Kidney (tissue), 14 donors: ENCODE results near the gene SLC35F6. TPM values are rescaled to one million over a fixed set of nuclear protein-coding genes. Genes with fewer than 3 reads are reported as not detected.
A peak's percentile ranks its signal among the peaks of the same experiment; 100 is the strongest.

Source experiments
- DNase-seq, 5 donors: peaks; one replicate each; pipeline ENCODE4 v3.0.0-alpha.2; 2013 to 2020
- FAIRE-seq: peaks from 2 replicates; lab custom pipeline; 2012; peaks lifted over from hg19 to GRCh38; lab: Jason Lieb, UNC
- H3K27ac ChIP-seq, 2 donors: one replicate each; pipeline ENCODE4 v1.7.0; 2013; ENCODE audit warnings: low read depth in 2 of 2, low read length in 2 of 2, inconsistent platforms in 1 of 2
- H3K27me3 ChIP-seq: one replicate; pipeline ENCODE4 v1.7.1; 2013; ENCODE audit warnings: low read length, inconsistent platforms; ENCODE audit not compliant: control insufficient read depth, insufficient read depth
- H3K36me3 ChIP-seq, 3 donors: one replicate each; pipeline versions ENCODE4 v1.7.0 to v1.7.1; 2013; ENCODE audit warnings: low read length in 3 of 3, control low read depth in 1 of 3, inconsistent platforms in 1 of 3; ENCODE audit not compliant: insufficient read depth in 3 of 3, control insufficient read depth in 2 of 3
- H3K4me1 ChIP-seq, 3 donors: one replicate each; pipeline versions ENCODE4 v1.7.0 to v1.7.1; 2013; ENCODE audit warnings: low read length in 3 of 3, inconsistent platforms in 1 of 3, low read depth in 1 of 3; ENCODE audit not compliant: control insufficient read depth in 2 of 3, insufficient read depth in 2 of 3
- H3K4me3 ChIP-seq, 3 donors: one replicate each; pipeline versions ENCODE4 v1.7.0 to v1.8.1; 2013; ENCODE audit warnings: low read length in 3 of 3, control low read depth in 1 of 3, inconsistent platforms in 1 of 3
- H3K9ac ChIP-seq, 3 donors: one replicate each; pipeline versions ENCODE4 v1.7.0 to v1.7.1; 2013; ENCODE audit warnings: low read length in 3 of 3, control low read depth in 1 of 3, inconsistent platforms in 1 of 3
- H3K9me3 ChIP-seq, 3 donors: one replicate each; pipeline versions ENCODE4 v1.7.0 to v1.7.1; 2013; ENCODE audit warnings: low read length in 3 of 3, control low read depth in 1 of 3, inconsistent platforms in 1 of 3; ENCODE audit not compliant: control insufficient read depth in 2 of 3, insufficient read depth in 1 of 3
- CTCF ChIP-seq: IDR thresholded peaks from 3 replicates; pipeline ENCODE4 v1.5.1; 2012; ENCODE audit warnings: mild to moderate bottlenecking, moderate library complexity, borderline replicate concordance; ENCODE audit not compliant: insufficient read depth; ENCODE audit errors: extremely low read depth
- intact Hi-C: fragments of 100-400 bp; cut with DNase I; formaldehyde crosslinking; loops from one replicate; pipeline ENCODE4 v1.11.1; 2022
- polyA plus RNA-seq: library from polyadenylated mRNA; stranded (reverse); fragments of 350-450 nt; fragmentation: Illumina TruSeq; extraction: RNeasy Lipid Tissue Mini Kit (QIAGEN cat#74804); gene quantifications from one replicate; pipeline ENCODE4 v1.2.3, GENCODE V29; 2014; ENCODE audit warnings: low read depth, low replicate concordance; ENCODE audit not compliant: insufficient read depth
- total RNA-seq: library from RNA; stranded (reverse); fragmentation: NEBNext Ultra II Directional; extraction: Animal tissue kit (Norgen Biotek cat#: 25700); gene quantifications from one replicate; pipeline ENCODE4 v1.2.1, GENCODE V29; 2021
- donor health status: control.
- donor health status: control.
- donor health status: control.
- donor health status: control.
- donor health status: control.
- donor health status: DM: yes; HTN: yes; CAD: no.
- donor health status: Normal renal cell carcinoma (clear cell type).

SLC35F6 gene
- total and polyA plus RNA-seq, 2 donors from 2014 or later = 43.1 to 63.7 TPM

GRCh38 chr2:26723991-26724750, 39.9 kb upstream of the SLC35F6 start:
- no peak for FAIRE-seq
- peaks cover 0 to 31% (median 7%) of the 10 kb centered on the region in 3 donors for H3K4me1 ChIP-seq
- intact Hi-C loops = no loop called here
- H3K27ac ChIP-seq = peak overlapping the region; percentile 40 to 64
- TF ChIP-seq CTCF = no peak
- H3K27me3 ChIP-seq = peaks cover 2% of the 10 kb centered on the region
- no peaks in the 10 kb centered on the region for H3K9me3 ChIP-seq
- no peak overlapping the region for H3K9ac ChIP-seq
- H3K4me3 ChIP-seq = no peak overlapping the region
- peak in 1 of 5 donors; percentile 92 for DNase-seq
- H3K36me3 ChIP-seq = no peaks in the 10 kb centered on the region

- no peak for TF ChIP-seq CTCF
Observed at GRCh38 chr2:26724784-26725520, 39.1 kb upstream of the SLC35F6 start.

GRCh38 chr2:26725521-26725820, 38.6 kb upstream of the SLC35F6 start:
- intact Hi-C loops = no loop called here
- Histone ChIP-seq H3K4me1 (peaks cover 0 to 30% (median 0%) of the 10 kb centered on the region in 3 donors), H3K4me3 (no peak overlapping the region), H3K27ac (peak overlapping the region in 1 of 2 donors; percentile 64), H3K36me3 (no peaks in the 10 kb centered on the region), H3K9ac (no peak overlapping the region), H3K27me3 (peaks cover 2% of the 10 kb centered on the region), H3K9me3 (no peaks in the 10 kb centered on the region)
- DNase-seq (peak in 1 of 5 donors; percentile 73), FAIRE-seq (no peak)
- TF ChIP-seq CTCF = no peak

More at GRCh38 chr2:26724784-26725520, 39.1 kb upstream of the SLC35F6 start:
- H3K9me3 ChIP-seq = no peaks in the 10 kb centered on the region
- intact Hi-C loops = no loop called here
- no peak overlapping the region for H3K9ac ChIP-seq
- H3K4me1 ChIP-seq = peaks cover 0 to 31% (median 3%) of the 10 kb centered on the region in 3 donors
- no peak overlapping the region for H3K4me3 ChIP-seq
- H3K27me3 ChIP-seq = peaks cover 2% of the 10 kb centered on the region
- FAIRE-seq (no peak), DNase-seq (peak in 1 of 5 donors; percentile 65)
- H3K27ac ChIP-seq = peak overlapping the region; percentile 3 to 64
- no peaks in the 10 kb centered on the region for H3K36me3 ChIP-seq
